OCI-LY3 (cell line): ENCODE data around the gene ARNT2.

Experiments
- H2AFZ ChIP-seq: fragments of 200-600, 300-600 bp; shearing (Covaris generic); 2 replicates; pipeline ENCODE4 v1.6.0; 2014; ENCODE audit warnings: antibody characterized with exemption, low read depth, low read length
- H3K27ac ChIP-seq: fragments of 200-600, 300-600 bp; sonication (generic); 2 replicates; pipeline ENCODE4 v1.5.1; 2014; ENCODE audit warnings: mild to moderate bottlenecking, low read length, moderate library complexity, mixed read lengths
- H3K27me3 ChIP-seq: fragments of 200-600, 300-600 bp; sonication (generic); 2 replicates; pipeline ENCODE4 v1.6.1; 2014; ENCODE audit warnings: low read depth, low read length, mixed read lengths
- H3K36me3 ChIP-seq: fragments of 200-600, 300-600 bp; sonication (generic); replicated peaks from 2 replicates; pipeline ENCODE3; 2014; ENCODE audit warnings: low read depth, low read length, mixed read lengths
- H3K4me1 ChIP-seq: fragments of 300-600, 200-600 bp; sonication (generic); 2 replicates; pipeline ENCODE4 v1.6.1; 2014; ENCODE audit warnings: low read length, mixed read lengths
- H3K4me2 ChIP-seq: fragments of 200-600, 300-600 bp; sonication (generic); 2 replicates; pipeline ENCODE4 v1.6.1; 2014; ENCODE audit warnings: low read length, mixed read lengths
- H3K4me3 ChIP-seq: fragments of 300-600, 200-600 bp; sonication (generic); 2 replicates; pipeline ENCODE4 v1.5.1; 2014; ENCODE audit warnings: antibody characterized with exemption, mild to moderate bottlenecking, low read length, moderate library complexity
- H3K79me2 ChIP-seq: fragments of 300-600, 200-600 bp; shearing (Covaris generic); 2 replicates; pipeline ENCODE4 v1.6.1; 2014; ENCODE audit warnings: mild to moderate bottlenecking, low read length, mixed read lengths
- H3K9ac ChIP-seq: fragments of 300-600, 200-600 bp; shearing (Covaris generic); 2 replicates; pipeline ENCODE4 v1.6.0; 2014; ENCODE audit warnings: mild to moderate bottlenecking, low read length, moderate library complexity
- H3K9me3 ChIP-seq: fragments of 200-600, 300-600 bp; shearing (Covaris generic); 2 replicates; pipeline ENCODE4 v1.6.1; 2014; ENCODE audit warnings: low read length, mixed read lengths; ENCODE audit not compliant: insufficient read depth
- H4K20me1 ChIP-seq: fragments of 200-600, 300-600 bp; sonication (generic); 2 replicates; pipeline ENCODE4 v1.6.1; 2016; ENCODE audit warnings: low read length, mixed read lengths; ENCODE audit not compliant: insufficient read depth
- CTCF ChIP-seq: fragments of 200-600, 300-600 bp; sonication (generic); IDR thresholded peaks from 2 replicates; pipeline ENCODE4 v1.5.1; 2014; ENCODE audit warnings: antibody characterized with exemption, low read length, low read depth
- EZH2phosphoT487 ChIP-seq: fragments of 200-600 bp; shearing (Covaris generic); IDR thresholded peaks from 2 replicates; pipeline ENCODE4 v1.6.1; 2018; ENCODE audit warnings: antibody characterized with exemption, mixed run types, low read depth

The ARNT2 gene

DNA sequence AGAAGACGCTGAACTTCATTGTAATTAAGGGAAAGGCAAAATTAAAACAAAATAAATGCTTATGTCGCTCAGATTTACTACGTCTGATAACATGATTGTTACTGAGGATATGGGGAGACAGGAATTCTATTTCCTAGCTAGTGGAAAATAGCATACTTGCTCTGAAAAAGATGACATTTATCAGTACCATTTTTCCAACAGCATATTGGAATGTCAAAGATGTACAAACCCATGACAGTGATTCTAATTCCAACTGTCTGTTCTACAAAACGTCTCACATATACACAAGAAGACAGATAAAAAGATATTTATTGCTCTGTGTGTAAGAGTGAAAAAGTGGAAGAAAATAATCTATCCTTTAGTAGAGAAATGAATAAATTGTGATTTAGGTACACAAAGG is 197.1 kb downstream of the ARNT2 start:
- H3K4me2 ChIP-seq: no peak overlapping the region
- TF ChIP-seq CTCF (no peak), EZH2phosphoT487 (no peak)
- H2AFZ ChIP-seq: no peak overlapping the region
- no peaks in the 10 kb centered on the region for H3K79me2 ChIP-seq
- H3K4me1 ChIP-seq: peaks cover 6% of the 10 kb centered on the region; the same call in 1 of the 2 replicates
- no peak overlapping the region for H3K9ac ChIP-seq
- H3K27ac ChIP-seq: no peak overlapping the region
- H3K9me3 ChIP-seq: no peaks in the 10 kb centered on the region
- H3K4me3 ChIP-seq: no peak overlapping the region
- no peaks in the 10 kb centered on the region for H3K36me3 ChIP-seq
- no peaks in the 10 kb centered on the region for H4K20me1 ChIP-seq
- H3K27me3 ChIP-seq: no peaks in the 10 kb centered on the region

DNA sequence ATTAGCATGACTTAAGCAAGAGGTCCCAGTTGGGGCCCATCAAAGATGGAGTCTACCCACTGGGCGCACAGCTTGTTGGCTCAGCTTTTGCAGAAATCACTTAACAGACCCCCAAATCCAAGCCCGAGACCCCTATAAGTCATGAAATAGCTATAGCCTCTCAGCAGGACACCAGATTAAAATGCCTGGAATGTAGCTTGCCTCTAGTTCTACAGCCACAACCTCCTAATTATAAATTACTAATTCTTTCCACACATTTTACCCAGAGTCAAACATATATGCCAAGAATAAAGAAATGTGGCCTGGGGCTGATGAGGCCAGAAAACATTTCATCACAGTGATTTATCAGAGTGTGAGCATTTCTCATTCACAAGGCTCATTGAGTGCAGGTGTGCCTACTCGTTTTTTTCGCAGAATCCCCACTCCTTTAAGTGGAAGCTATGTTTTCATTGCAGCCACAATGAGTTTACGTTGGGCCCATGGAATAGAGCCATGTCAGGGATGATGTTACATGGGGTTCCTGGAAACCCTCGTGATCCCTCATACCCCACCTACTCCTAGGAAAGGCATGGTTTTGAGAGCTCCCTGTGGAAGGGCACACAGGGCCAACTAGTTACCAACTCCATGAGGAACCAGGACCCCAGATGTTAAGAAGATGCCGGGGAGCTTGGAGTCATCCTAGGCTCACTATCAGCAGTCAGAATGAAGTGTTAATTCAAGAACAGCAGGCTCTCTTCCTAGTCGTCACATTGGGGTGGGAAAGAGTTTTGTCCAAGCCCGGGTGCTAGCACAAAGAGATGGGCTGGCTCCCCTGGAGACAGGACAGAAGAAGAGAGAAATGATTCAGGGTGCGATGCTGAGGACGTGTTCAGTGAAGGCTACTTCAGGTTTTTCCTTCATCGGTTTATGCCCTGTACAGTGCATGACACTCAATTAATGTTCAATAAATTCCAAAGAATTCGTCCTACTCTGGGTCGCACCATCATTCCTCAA is 200.7 kb downstream of the ARNT2 start:
- Histone ChIP-seq H2AFZ (no peak overlapping the region), H3K27ac (no peak overlapping the region), H3K4me3 (no peak overlapping the region), H3K27me3 (no peaks in the 10 kb centered on the region), H3K4me1 (peaks cover 6% of the 10 kb centered on the region; the same call in 1 of the 2 replicates), H3K79me2 (no peaks in the 10 kb centered on the region), H3K9ac (no peak overlapping the region), H4K20me1 (no peaks in the 10 kb centered on the region), H3K36me3 (no peaks in the 10 kb centered on the region), H3K9me3 (no peaks in the 10 kb centered on the region), H3K4me2 (no peak overlapping the region)
- TF ChIP-seq CTCF (no peak), EZH2phosphoT487 (no peak)

DNA sequence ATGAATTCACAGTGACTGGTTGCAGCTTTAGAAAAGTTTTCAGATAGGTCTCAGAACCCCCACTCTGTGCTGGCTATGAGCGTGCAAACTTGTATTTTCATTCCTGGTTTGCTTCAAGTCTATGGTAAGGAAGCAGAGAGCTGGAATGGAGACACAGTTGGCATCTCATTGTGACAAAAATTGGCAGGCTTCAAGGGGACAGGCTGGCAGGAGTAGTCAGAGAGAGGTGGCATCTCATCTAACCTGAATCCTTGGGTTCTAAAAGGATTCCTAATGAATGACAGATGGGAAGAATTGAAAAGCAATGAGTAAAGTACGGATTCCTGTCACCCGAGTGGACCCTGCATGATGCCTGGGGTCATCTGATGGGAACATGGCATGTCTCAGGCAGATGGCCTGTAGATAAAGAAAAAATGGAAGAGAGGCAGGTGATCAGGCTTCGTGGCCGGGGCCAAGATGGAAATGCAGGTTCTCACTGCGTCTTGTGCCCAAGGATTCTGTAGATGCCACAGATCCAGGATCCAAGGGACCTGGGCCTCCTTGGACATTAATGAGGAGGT is 201.5 kb downstream of the ARNT2 start:
- H2AFZ ChIP-seq: no peak overlapping the region
- H3K27ac ChIP-seq: no peak overlapping the region

More for the DNA sequence above, 201.5 kb downstream of the ARNT2 start:
- no peaks in the 10 kb centered on the region for H3K36me3 ChIP-seq
- no peak overlapping the region for H3K4me2 ChIP-seq
- no peak overlapping the region for H3K4me3 ChIP-seq
- no peaks in the 10 kb centered on the region for H3K79me2 ChIP-seq
- no peak overlapping the region for H3K9ac ChIP-seq
- H3K27me3 ChIP-seq: no peaks in the 10 kb centered on the region
- no peaks in the 10 kb centered on the region for H4K20me1 ChIP-seq
- no peaks in the 10 kb centered on the region for H3K9me3 ChIP-seq
- peaks cover 6% of the 10 kb centered on the region; the same call in 1 of the 2 replicates for H3K4me1 ChIP-seq
- TF ChIP-seq CTCF (no peak), EZH2phosphoT487 (no peak)
